Measurements from ENCODE around the gene ZNF570.
A peak's percentile ranks its signal among the peaks of the same experiment; 100 is the strongest.

ZNF570 gene

GRCh38 chr19:37511186-37511585 is 42.0 kb downstream of the ZNF570 start:
- TF ChIP-seq, protein P1, sequence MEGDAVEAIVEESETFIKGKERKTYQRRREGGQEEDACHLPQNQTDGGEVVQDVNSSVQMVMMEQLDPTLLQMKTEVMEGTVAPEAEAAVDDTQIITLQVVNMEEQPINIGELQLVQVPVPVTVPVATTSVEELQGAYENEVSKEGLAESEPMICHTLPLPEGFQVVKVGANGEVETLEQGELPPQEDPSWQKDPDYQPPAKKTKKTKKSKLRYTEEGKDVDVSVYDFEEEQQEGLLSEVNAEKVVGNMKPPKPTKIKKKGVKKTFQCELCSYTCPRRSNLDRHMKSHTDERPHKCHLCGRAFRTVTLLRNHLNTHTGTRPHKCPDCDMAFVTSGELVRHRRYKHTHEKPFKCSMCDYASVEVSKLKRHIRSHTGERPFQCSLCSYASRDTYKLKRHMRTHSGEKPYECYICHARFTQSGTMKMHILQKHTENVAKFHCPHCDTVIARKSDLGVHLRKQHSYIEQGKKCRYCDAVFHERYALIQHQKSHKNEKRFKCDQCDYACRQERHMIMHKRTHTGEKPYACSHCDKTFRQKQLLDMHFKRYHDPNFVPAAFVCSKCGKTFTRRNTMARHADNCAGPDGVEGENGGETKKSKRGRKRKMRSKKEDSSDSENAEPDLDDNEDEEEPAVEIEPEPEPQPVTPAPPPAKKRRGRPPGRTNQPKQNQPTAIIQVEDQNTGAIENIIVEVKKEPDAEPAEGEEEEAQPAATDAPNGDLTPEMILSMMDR (IDR thresholded peaks at IDR 0.05) = no peak
- DNase-seq (ENCODE audit: low spot score) = no peak
- H3K27ac ChIP-seq = no peak overlapping the region
- H3K4me3 ChIP-seq = no peak overlapping the region

- DNase-seq (ENCODE audit: low spot score) = no peak
- no peak overlapping the region for H3K4me3 ChIP-seq
- TF ChIP-seq, protein P1 (IDR thresholded peaks at IDR 0.05) = no peak
- H3K27ac ChIP-seq = no peak overlapping the region
Measured at GRCh38 chr19:37511821-37512220, 42.7 kb downstream of the ZNF570 start.

GRCh38 chr19:37513397-37513796 is 44.2 kb downstream of the ZNF570 start:
- DNase-seq (ENCODE audit: low spot score) = no peak
- Histone ChIP-seq H3K4me3 (no peak overlapping the region), H3K27ac (no peak overlapping the region)
- TF ChIP-seq, protein P1 (IDR thresholded peaks at IDR 0.05) = no peak

DNA sequence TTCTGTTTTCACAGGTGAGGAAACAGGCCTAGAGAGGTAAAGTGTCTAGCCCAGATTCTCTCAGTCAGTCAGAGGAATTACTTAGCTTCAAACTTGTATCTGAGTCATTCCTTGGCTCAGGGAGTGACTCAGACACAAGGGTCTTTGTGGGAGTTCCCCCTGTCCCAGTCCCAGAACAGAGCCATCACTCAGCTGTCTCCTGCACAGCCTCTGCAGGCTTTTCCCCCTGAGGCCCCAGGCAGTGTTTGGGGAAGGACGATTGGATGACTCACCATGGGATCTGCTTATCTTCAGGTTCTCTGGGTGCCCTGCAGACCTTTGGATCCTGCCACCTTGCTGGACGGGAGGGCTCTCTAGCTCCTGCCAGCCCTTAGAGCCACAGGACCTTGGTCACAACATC is 50.7 kb downstream of the ZNF570 start:
- Histone ChIP-seq H3K4me3 (no peak overlapping the region), H3K27ac (no peak overlapping the region)
- no peak for DNase-seq (ENCODE audit: low spot score)
- TF ChIP-seq, protein P1 (IDR thresholded peaks at IDR 0.05) = no peak

DNA sequence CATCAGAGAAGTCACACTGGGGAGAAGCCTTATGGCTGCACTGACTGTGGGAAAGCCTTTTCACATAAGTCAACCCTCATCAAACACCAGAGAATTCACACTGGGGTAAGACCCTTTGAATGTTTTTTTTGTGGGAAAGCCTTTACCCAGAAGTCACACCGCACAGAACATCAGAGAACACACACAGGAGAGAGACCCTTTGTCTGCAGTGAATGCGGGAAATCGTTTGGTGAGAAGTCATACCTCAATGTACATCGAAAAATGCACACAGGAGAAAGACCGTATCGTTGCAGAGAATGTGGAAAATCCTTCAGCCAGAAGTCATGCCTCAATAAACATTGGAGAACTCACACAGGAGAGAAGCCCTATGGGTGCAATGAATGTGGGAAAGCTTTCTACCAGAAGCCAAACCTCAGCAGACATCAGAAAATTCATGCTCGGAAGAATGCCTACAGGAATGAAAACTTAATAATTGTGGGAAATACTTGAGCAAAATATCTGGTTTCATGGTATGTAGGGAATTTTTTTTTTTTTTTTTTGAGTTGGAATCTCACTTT is 68.3 kb downstream of the ZNF570 start:
- Histone ChIP-seq H3K27ac (no peak overlapping the region), H3K4me3 (peak overlapping the region; percentile 6)
- TF ChIP-seq, protein P1 (IDR thresholded peaks at IDR 0.05) = no peak
- no peak for DNase-seq (ENCODE audit: low spot score)

Data from coronary artery (tissue), 2 donors.